Measurements from ENCODE around the gene SLC38A6. TPM values are rescaled to one million over a fixed set of nuclear protein-coding genes. Genes with fewer than 3 reads are reported as not detected.
A peak's percentile ranks its signal among the peaks of the same experiment; 100 is the strongest.

SLC38A6 gene
- 72.2 and 76.0 TPM in 2 replicates for total RNA-seq (2013; cell fraction: nucleolus; rRNA removed)
- 4.3 and 5.1 TPM in 2 replicates for total RNA-seq (2014; rRNA removed)
- 5.0 and 5.5 TPM in 2 replicates for total RNA-seq (2014; rRNA removed; fragmentation: Illumina TruSeq; extraction: Trizol)
- 3.6 and 4.5 TPM in 2 replicates for total RNA-seq (2021)
- 1.6 TPM for polyA plus RNA-seq (2011; ENCODE audit: low read depth)
- polyA plus RNA-seq (2011; rRNA removed) = 7.0 and 12.4 TPM in 2 replicates
- 2.1 and 2.4 TPM in 2 replicates for polyA plus RNA-seq (2011; cell fraction: cytosol; rRNA removed)
- polyA plus RNA-seq (2011; cell fraction: nucleus; rRNA removed) = 9.0 and 11.6 TPM in 2 replicates
- 2.7 and 2.8 TPM in 2 replicates for polyA plus RNA-seq (2012)
- 2.6 and 4.5 TPM in 2 replicates for polyA plus RNA-seq (2014; fragmentation: Illumina TruSeq; extraction: Trizol)
- 1 to 10 TPM; 2.9 TPM for polyA plus RNA-seq (2014; fragmentation: Nextera tagmentation; extraction: Ambion mirVana)
- 2.0 and 4.2 TPM in 2 replicates for polyA plus RNA-seq (2014; rRNA removed)
- 1 to 10 TPM; 3.7 to 4.9 TPM for polyA plus RNA-seq (2016; fragmentation: Nextera tagmentation; extraction: Ambion mirVana)
- polyA minus RNA-seq (2011; rRNA and poly(A)+ RNA removed) = 6.4 and 7.9 TPM in 2 replicates
- polyA minus RNA-seq (2011; cell fraction: cytosol; rRNA and poly(A)+ RNA removed) = 1.9 TPM in 1 of 2 replicates, not detected in the other
- polyA minus RNA-seq (2011; cell fraction: nucleus; rRNA and poly(A)+ RNA removed) = 15.6 and 24.6 TPM in 2 replicates
- Bru-seq, nascent RNA = percentile 51 among the genes with signal in this experiment
- BruChase-seq, experiment 1, labeled RNA remaining after a 6-hour chase = percentile 55 among the genes with signal in this experiment
- percentile 61 among the genes with signal in this experiment for BruChase-seq, experiment 2, labeled RNA remaining after a 2-hour chase
- long read RNA-seq, experiment 1, partial matches to known transcripts = 0 of 3 reads
- long read RNA-seq, experiment 1, other reads (novel, unspliced or antisense) = 1 of 3 reads
- long read RNA-seq, experiment 2, transcript SLC38A6-201 (16 exons, 1,688 nt) = major isoform, 6 of 27 reads
- long read RNA-seq, experiment 2, partial matches to known transcripts = 3 of 27 reads
- long read RNA-seq, experiment 2, other reads (novel, unspliced or antisense) = 18 of 27 reads

GRCh38 chr14:60980811-60981632, at the start of gene SLC38A6, which contains the start of gene TRMT5:
Gene SLC38A6, plus strand, starts transcription at chr14:60981245. Its CDS starts 33 bp downstream, at chr14:60981278.
Gene TRMT5, minus strand, starts transcription at chr14:60981079. Its CDS starts 106 bp downstream, at chr14:60980973.
- WGBS (ENCODE audit: insufficient coverage, insufficient replicate concordance, low lambda C conversion rate, missing lambda C conversion rate) = under 1% methylated on average over 58 of the region's 59 CpGs
- POLR2A ChIA-PET = interaction anchor here (0.6 kb wide), 1 partner anchor 133 kb away, joined by 3 read pairs; no protein-coding TSS in a partner anchor
- intact Hi-C loops (cut with micrococcal nuclease; ENCODE audit: unreplicated experiment) = loop anchor here (5.0 kb wide), 2 partner anchors 206 to 324 kb away; no protein-coding TSS in a partner anchor
- Histone ChIP-seq H3K79me2 (ENCODE audit: control insufficient read depth, insufficient read depth, low read length) (peaks cover 18% of the 10 kb centered on the region), H3K4me3 (peak within 1 kb of the TSS; percentile 81), H3K9me3 (replicated peaks; ENCODE audit: control insufficient read depth, insufficient read depth, low read length) (no peaks in the 10 kb centered on the region), H3K4me1 (ENCODE audit: control insufficient read depth, insufficient read depth, low read length) (0 out of 2 replicates have a peak, but pooled peaks cover 3% of the 10 kb centered on the region), H3K27me3 (replicated peaks in 1 of 2; ENCODE audit: control insufficient read depth in 2 of 2, insufficient read depth in 2 of 2, low read length in 1 of 2) (no peaks in the 10 kb centered on the region), H3K36me3 (ENCODE audit: control insufficient read depth in 2 of 2, insufficient read depth in 2 of 2, low read length in 1 of 2) (no peaks in the 10 kb centered on the region), H3K27ac (ENCODE audit: control insufficient read depth, insufficient read depth) (peak within 1 kb of the TSS; percentile 81), H2AFZ (ENCODE audit: control insufficient read depth, low read depth, low read length) (peak within 1 kb of the TSS; percentile 98), H3K9ac (ENCODE audit: control insufficient read depth, insufficient read depth, low read length) (peak within 1 kb of the TSS; percentile 83), H4K20me1 (ENCODE audit: control insufficient read depth, insufficient read depth) (no peaks in the 10 kb centered on the region), H3K4me2 (ENCODE audit: control insufficient read depth, insufficient read depth) (peak within 1 kb of the TSS; percentile 95)
- peak; percentile 76 for DNase-seq (ENCODE audit: low read depth, low spot score)
- in situ Hi-C loops (cut with MboI) = no loop called here
- SMC1A ChIA-PET (ENCODE audit: uncharacterized antibody, unreplicated experiment) = interaction anchor here (0.6 to 2.0 kb wide), 4 partner anchors 12 to 227 kb away, joined by 3 to 7 read pairs (median 3); no protein-coding TSS in a partner anchor
- RAD21 ChIA-PET (ENCODE audit: unreplicated experiment) = interaction anchor here (0.6 to 1.1 kb wide), 3 partner anchors 164 to 322 kb away, joined by 3 to 5 read pairs (median 3); no protein-coding TSS in a partner anchor
- CTCF ChIA-PET = interaction anchor here (0.5 to 1.3 kb wide), 4 partner anchors 57 to 272 kb away, joined by 3 read pairs; no protein-coding TSS in a partner anchor
- BruUV-seq (replicated peaks) = TSS peak; percentile 67
- ATAC-seq = peak; percentile 87
- FAIRE-seq = peak; percentile 95
- TF ChIP-seq REST (IDR thresholded peaks at IDR 0.05; ENCODE audit: low read depth, low read length) (peak; percentile 76), TAF1 (IDR thresholded peaks at IDR 0.05; ENCODE audit: borderline replicate concordance, low read depth, low read length) (peak; percentile 33; the same call in 1 of the 2 replicates), STAT1 (conservative IDR thresholded peaks at IDR 0.05) (peak; percentile 79; the same call in 1 of the 2 replicates), E2F8 (IDR thresholded peaks at IDR 0.05; ENCODE audit: low read depth, partially characterized antibody) (peak; percentile 83), ZNF384 (IDR thresholded peaks at IDR 0.05; ENCODE audit: borderline replicate concordance, low read depth, low read length) (no peak), CBFB (IDR thresholded peaks at IDR 0.05; ENCODE audit: low read depth) (peak; percentile 90), IKZF1 (conservative IDR thresholded peaks at IDR 0.05) (peak; percentile 90; the same call in 1 of the 2 replicates), MXI1 (IDR thresholded peaks at IDR 0.05; ENCODE audit: low read depth, low read length) (peak; percentile 79), LARP7 (IDR thresholded peaks at IDR 0.05) (peak; percentile 87), PAX5 (IDR thresholded peaks at IDR 0.05; ENCODE audit: borderline replicate concordance, low read depth, low read length) (no peak), EZH2 (IDR thresholded peaks at IDR 0.05; ENCODE audit: borderline replicate concordance, control insufficient read depth, low read depth, low read length) (no peak)
